ENCODE results near the gene IMPA2.

DNA sequence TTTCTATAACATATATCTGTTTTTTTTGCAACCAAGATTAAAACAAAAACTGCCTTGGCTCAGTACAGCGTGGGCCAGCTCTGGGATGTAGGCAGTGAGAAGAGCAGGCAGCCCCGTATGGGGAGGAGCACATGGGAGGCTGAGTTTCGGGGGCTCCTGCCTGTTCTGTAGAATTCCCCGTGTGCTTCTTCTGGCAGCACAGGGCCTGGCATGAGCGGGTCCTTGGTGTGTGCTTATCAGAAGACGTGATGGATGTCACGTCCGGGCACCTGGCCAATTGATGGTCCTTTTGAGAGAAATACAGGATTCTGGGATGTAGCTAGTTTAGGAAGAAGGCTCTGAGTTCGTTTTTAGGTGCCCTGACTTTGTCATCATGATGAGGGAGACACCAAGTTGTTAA lies 16.2 kb downstream of the IMPA2 start:
- TF ChIP-seq, protein P1, sequence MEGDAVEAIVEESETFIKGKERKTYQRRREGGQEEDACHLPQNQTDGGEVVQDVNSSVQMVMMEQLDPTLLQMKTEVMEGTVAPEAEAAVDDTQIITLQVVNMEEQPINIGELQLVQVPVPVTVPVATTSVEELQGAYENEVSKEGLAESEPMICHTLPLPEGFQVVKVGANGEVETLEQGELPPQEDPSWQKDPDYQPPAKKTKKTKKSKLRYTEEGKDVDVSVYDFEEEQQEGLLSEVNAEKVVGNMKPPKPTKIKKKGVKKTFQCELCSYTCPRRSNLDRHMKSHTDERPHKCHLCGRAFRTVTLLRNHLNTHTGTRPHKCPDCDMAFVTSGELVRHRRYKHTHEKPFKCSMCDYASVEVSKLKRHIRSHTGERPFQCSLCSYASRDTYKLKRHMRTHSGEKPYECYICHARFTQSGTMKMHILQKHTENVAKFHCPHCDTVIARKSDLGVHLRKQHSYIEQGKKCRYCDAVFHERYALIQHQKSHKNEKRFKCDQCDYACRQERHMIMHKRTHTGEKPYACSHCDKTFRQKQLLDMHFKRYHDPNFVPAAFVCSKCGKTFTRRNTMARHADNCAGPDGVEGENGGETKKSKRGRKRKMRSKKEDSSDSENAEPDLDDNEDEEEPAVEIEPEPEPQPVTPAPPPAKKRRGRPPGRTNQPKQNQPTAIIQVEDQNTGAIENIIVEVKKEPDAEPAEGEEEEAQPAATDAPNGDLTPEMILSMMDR (conservative IDR thresholded peaks at IDR 0.05), result no peak
- no peak for TF ChIP-seq ZFX (IDR thresholded peaks at IDR 0.05)

Data from C4-2B (cell line).